ENCODE results near the gene CHST12. TPM values are rescaled to one million over a fixed set of nuclear protein-coding genes. Genes with fewer than 3 reads are reported as not detected.

CHST12 gene
- total RNA-seq, 1 experiment from 2014 or later, result 19.3 TPM

- H3K23me2 ChIP-seq (ENCODE audit: insufficient read length, low read depth, low read length, poor library complexity, severe bottlenecking), result no peaks in the 10 kb centered on the region
- H3K4me1 ChIP-seq (ENCODE audit: insufficient read depth, low read length), result no peaks in the 10 kb centered on the region
- H3K27me3 ChIP-seq (ENCODE audit: insufficient read depth, low read length), result no peaks in the 10 kb centered on the region
- no peak overlapping the region for H4K91ac ChIP-seq (ENCODE audit: insufficient read length, low read depth, low read length)
- H3K23ac ChIP-seq (ENCODE audit: insufficient read length, low read depth, low read length), result no peak overlapping the region
- no CpG with 5 or more reads among the region's 20 CpGs for WGBS (ENCODE audit: extremely low coverage, insufficient read length, low lambda C conversion rate)
- H4K5ac ChIP-seq (ENCODE audit: insufficient read length, low read depth, low read length), result no peak overlapping the region
- H4K8ac ChIP-seq (replicated peaks; ENCODE audit: insufficient read length, low read depth, low read length), result no peak overlapping the region
- Mint-ChIP-seq H3K9me3 (no peaks in the 10 kb centered on the region; a peak in 2 of 5 replicates), H3K4me3 (no peak overlapping the region), H3K4me1 (no peaks in the 10 kb centered on the region), H3K27ac (peak overlapping the region in 1 of 3 experiments; percentile 48; a peak in 2 of 7 replicates), H3K27me3 (ENCODE audit: low read depth) (no peaks in the 10 kb centered on the region; the same call in 1 of the 2 replicates), H3K36me3 (ENCODE audit: insufficient read depth in 1 of 3, low read depth in 3 of 3) (peaks cover 63 to 81% (median 76%) of the 10 kb centered on the region in 3 experiments)
- no peak overlapping the region for H3K9ac ChIP-seq (ENCODE audit: extremely low read depth, insufficient read length, low read length)
- no peak overlapping the region for H3K14ac ChIP-seq (ENCODE audit: insufficient read depth, low read length)
- TF ChIP-seq CTCF (conservative IDR thresholded peaks at IDR 0.05), result no peak
- H3K27ac ChIP-seq (ENCODE audit: insufficient read length, low read depth, low read length), result no peak overlapping the region
- H3K9me3 ChIP-seq (ENCODE audit: control insufficient read depth, low read depth, low read length), result no peaks in the 10 kb centered on the region
- H2BK120ac ChIP-seq (ENCODE audit: low read depth, low read length, poor library complexity, severe bottlenecking), result no peak overlapping the region
- H2BK5ac ChIP-seq (ENCODE audit: insufficient read length, low read length), result no peak overlapping the region
- no peak overlapping the region for H2AFZ ChIP-seq (ENCODE audit: low read length)
- no peak for DNase-seq
- H2BK12ac ChIP-seq (ENCODE audit: insufficient read length, low read depth, low read length), result no peak overlapping the region
- peaks cover 5% of the 10 kb centered on the region for H3K79me1 ChIP-seq (ENCODE audit: insufficient read depth, low read depth, low read length, poor library complexity, severe bottlenecking)
- H3K79me2 ChIP-seq (ENCODE audit: insufficient read depth, low read length), result peaks cover 3% of the 10 kb centered on the region; the same call in 1 of the 2 replicates
- H3K4me2 ChIP-seq (ENCODE audit: insufficient read depth, insufficient read length, low read length), result no peak overlapping the region
- no peak overlapping the region for H3K18ac ChIP-seq (ENCODE audit: insufficient read length, low read depth, low read length)
- H3K4ac ChIP-seq (ENCODE audit: low read depth, low read length), result no peak overlapping the region
- H2AK5ac ChIP-seq (ENCODE audit: insufficient read length, low read length), result no peak overlapping the region
- no peak overlapping the region for H2BK15ac ChIP-seq (ENCODE audit: low read depth, low read length)
- H3T11ph ChIP-seq (ENCODE audit: low read length), result no peak overlapping the region
- no peaks in the 10 kb centered on the region for H4K20me1 ChIP-seq (ENCODE audit: control insufficient read depth, insufficient read depth, insufficient read length)
- H3K56ac ChIP-seq (ENCODE audit: insufficient read length, low read depth, low read length), result no peak overlapping the region
- H2BK20ac ChIP-seq (ENCODE audit: low read depth, low read length, poor library complexity, severe bottlenecking), result no peak overlapping the region
Observed at GRCh38 chr7:2379161-2379560, 24.2 kb upstream of the CHST12 start.

Data from H9 (cell line).